ENCODE measurements around the gene CD226.
"Not testable (repeated sequence)": the region's sequence is repeated elsewhere in the genome, so short reads cannot be mapped to it uniquely, and the experiment has no call there.

Gene CD226

DNA sequence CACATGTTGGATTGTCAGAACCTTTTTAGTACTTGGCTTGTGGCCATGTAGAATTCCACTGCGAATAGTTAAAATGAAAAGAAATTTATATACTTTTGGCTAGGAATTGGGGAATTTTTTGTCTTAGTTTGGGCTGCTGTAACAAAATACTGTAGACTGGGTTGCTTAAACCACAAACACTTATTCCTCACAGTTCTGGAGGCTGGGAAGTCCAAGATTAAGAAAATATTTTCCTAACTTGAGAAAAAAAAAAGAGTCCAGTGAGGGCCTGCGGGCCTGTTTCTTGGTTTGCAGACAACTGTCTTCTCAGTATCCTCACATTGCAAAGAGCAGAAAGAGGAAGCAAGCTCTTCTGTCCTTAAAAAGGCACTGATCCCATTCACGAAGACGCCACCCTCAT is 81.9 kb downstream of the CD226 start:
- no peak for DNase-seq

DNA sequence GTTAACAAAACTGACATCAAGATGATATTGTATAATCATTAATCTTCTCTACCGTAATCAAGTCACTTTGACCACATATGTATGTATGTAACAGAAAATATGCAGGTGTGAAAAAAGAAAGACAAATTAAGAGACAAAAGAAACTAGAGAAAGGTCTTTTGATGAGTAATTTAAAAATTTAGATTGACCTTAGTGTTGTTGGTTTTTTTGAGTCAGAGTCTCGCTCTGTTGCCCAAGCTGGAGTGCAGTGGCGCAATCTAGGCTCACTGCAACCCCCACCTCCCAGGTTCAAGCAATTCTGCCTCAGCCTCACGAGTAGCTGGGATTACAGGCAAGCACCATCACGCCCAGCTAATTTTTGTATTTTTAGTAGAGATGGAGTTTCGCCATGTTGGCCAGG is 82.9 kb downstream of the CD226 start:
- peak in 1 of 2 experiments; percentile 13 for DNase-seq

DNA sequence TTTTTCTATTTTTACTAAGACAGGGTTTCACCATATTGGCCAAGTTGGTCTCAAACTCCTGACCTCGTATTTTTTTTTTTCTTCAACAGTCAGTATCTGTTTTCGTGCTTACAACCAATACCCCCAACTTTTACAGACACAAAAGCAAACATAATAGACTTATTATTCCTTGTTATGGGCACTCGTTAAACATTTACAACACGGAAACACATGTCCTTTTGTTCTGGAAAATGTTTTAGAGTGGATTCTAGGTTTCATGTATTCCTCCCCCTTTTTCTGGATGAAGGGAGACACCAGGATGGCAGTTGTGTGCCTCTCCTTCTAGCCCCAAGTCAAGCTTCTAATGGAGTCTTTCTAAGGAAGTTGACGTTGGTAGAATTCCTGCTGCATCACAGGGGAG is 88.8 kb downstream of the CD226 start:
- DNase-seq = no peak

DNA sequence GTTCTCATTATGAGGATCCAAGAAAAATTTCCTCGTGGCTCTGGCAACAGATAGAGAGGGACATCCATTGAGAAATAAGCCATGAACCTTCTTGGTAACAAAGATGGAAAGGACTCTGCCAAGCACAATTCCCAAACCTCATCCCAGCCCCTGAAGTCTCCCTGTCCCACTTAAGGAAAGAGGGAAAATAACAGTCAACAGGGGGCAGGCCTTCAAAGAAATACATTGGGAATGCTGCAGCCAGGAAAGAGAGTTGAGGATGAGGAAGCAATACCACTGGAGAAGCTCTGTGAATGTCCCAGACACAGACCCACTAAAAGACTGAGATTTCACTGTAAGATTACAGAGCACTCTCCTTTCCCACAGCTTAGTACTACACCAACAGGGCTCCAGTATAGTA is 93.2 kb downstream of the CD226 start:
- DNase-seq = no peak

DNA sequence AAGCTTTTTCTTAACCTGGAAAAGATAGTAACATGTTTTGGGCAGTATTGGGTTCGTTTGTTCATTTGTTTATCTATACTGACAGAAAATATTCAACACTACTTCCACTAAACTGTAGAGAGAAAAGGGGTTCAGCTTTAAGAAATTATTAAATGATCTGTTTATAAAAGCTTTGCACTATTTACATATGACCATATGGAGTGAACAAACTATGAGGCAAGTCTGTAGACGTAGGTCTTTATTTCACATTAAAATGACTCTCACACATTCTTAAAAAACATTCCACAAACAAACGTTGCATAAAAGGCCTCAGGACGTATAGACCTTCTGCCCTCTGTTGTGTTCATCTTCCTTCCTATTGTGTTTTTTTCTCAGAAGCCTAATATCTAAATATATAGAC is 94.6 kb downstream of the CD226 start:
- no peak for DNase-seq

DNA sequence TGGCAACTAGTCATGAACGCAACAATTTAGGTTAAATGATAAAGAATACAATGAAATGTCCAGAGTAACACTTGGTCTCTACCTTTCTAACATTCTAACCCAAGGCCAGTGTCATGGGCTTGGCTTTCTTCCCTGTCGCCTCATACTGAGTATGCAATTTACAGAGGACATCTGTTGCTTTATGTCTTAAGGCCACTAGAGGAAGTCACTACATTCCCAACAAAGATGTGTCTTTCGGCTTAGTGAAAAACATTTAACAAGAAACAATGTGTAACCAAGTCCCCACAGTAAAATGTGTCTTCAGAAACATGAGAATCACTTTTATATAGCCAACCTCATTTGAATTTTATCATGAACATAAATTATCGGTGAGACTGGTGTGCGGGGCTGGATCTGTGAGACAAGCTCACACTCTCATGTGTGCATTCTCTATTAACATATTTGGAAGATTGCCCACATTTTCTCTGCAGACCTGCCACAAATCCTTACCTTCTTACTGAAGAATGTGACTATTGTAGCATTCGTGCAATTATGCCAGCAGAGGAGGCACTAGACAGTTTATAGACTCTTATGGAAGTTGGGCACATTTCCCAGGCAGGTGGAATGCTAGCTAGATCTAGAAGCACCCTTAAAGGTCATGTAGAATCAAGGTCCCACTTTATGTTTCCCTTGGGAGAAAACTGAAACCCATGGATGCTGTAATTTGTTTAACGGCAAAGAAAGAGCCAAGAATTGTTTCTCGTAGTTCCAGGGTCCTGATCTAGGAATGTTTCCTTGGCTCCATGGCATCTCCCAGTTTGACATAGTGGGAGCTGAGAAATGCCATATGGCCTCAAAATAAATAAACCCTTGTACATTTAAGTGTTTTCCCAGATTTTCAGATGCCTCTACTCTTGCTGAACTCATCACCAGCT is 101.8 kb downstream of the CD226 start:
- DNase-seq = no peak

DNA sequence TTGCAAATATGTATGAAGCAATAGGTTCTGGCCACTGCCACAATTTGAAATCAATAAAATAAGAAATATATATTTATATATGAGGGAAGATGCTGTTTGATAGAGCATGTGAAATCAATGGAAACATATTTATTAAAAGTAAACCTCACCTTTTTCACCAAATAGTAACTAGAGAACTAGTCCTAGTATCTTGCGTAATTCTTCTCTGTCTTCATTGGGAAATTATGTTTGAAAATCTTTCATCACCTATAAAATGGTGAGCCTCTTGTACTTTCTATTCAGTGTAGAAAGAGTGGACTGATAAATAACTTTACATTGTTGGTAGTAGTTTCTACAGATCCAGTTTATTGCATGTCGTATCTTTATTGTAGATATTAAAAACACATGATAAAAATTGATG is 103.0 kb downstream of the CD226 start:
- DNase-seq = no peak

DNA sequence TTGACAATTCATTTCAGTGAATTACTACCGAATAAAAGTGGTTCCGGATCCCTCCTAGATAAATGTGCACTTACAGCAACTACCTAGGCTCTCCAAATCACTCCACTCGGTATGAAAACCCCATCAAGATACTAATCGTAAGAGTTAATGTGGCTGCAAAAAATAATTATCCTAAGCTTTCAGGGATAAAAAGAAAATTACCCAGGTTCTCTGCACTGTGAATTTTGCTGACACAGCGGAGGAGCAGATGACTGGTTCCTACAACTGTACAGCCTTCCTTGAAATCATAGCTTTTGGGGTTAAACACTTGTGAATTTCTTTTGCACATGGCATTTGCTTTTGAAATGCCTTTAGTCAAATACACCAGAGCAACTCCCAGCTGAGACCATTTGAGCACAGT is 104.7 kb downstream of the CD226 start:
- DNase-seq = no peak

DNA sequence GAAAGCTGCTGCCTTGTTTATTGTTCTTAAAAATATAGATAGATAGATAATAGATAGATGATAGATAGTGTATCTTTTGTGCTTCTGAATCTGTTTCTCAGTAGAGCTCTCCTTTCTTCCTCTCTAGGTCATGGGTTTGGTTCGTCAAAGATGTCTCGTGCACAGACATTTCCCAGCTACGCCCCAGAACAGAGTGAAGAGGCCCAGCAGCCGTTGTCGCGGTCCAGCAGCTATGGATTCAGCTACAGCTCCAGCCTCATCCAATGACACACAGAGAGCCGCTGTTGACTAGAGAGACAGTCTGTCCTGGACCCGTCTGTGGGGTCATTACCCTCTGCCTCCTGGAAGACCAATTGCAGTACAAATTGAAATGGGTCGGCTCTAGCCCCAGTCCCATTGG is 106.6 kb downstream of the CD226 start:
- DNase-seq = no peak

DNA sequence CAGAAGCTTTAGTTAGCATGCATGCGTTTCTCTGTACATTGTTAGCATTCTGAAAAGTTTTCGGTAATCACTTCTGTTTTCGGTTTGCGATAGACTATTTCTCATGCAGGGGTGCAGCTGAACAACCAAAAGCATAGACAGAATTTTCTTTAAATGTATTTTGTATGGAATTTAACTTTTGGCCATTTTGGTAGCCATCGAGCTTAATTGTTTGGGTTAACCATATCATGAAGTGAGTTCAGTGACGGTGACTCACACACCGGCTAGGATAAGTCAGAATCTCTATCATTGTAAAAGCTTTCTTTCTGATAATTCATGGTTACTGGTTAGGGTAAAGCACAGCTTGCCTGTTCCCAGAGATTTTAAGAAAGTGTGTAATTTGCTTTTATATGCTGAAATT is 107.2 kb downstream of the CD226 start:
- no peak for DNase-seq

DNA sequence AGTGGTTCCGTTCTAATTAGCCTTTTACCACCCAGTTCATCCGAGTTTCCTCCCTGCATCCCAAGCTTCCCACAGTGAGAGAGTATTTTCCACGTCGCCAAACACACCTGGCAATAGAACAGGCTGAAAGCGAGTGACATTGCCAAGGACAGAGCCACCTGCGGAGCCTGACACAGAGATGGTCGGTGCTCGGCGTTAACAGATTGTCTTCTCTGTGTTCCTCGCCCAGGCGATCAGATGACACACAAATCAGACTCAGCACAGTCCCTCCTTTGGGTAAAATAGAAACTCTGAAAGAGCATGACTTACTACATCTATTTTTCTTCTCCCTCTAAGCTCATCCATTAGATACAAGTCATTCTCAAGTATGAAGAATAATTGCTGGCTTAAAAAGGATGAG is 107.7 kb downstream of the CD226 start:
- no peak for DNase-seq

DNA sequence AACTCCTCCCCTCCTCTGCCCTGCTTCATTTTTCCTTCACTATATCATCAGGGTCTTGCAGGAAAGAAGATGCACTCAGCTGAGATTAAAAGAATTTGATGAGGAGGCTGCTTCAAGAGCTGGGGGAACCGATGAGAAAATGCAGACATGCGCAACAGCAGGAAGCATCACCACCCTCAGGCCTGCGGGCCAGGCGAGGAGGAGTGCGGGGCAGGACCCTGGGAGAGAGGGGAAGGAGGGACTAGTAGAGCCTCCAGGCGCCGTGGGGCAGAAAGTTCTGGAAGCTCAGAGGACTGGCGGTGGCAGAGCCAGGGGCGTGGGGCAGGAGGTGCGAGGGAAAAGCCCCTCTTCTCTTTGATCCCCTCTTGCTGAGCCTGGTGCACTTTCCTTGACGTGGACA is 108.2 kb downstream of the CD226 start:
- DNase-seq = no peak

DNA sequence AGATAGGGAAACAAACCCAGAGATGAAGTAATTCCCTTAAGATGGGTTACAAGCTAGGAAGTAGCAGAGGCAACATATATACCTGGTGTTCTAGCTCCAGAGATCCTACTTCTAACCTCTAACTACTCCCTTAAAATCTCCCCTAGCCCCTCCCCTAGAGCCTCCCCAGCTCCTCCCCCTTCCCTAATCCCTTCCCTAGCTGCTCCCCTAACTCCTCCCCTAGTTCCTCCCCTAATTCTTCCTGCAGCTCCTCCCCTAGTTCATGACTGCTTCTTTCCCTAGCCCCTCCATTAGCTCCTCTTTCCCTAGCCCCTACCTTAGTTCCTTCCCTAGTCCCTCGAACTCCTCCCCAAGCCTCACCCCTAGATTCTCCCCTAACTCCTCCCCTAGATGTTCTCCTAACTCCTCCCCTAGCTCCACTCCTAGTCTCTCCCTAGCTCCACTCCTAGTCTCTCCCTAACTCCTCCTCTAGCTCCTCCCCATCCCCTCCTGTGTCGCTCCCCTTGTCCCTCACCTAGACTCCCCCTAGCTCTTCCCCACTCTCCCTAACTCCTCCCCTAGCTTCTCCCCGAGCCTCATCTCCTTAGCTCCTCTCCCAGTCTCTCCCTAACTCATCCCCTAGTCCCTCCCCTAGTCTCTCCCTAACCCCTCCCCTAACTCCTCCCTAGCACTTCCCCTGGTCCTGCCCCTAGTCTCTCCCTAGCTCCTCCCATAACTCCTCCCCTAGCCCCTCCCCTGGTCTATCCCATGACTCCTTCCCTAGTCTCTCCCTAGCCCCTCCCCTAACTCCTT is 108.9 kb downstream of the CD226 start:
- peak; percentile 29 to 54 for DNase-seq

DNA sequence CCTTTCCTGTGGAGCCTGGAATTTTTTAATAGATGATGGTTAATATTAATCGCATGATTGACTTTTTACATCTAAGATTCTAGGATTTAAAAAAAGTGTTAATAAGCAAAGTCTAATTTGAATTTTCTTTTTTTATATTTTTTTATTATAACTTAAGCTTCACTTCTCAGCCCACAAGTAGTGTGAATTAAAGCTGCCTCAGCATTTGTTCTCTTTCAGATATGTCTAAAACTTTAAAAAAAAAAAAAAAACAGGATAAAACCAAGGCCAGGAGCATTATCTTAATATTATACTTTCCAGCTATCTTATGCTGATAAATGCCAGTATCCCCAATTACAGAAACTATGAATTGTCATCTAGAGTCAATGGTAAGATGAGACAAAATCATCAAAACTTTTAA is 109.7 kb downstream of the CD226 start:
- DNase-seq = no peak

DNA sequence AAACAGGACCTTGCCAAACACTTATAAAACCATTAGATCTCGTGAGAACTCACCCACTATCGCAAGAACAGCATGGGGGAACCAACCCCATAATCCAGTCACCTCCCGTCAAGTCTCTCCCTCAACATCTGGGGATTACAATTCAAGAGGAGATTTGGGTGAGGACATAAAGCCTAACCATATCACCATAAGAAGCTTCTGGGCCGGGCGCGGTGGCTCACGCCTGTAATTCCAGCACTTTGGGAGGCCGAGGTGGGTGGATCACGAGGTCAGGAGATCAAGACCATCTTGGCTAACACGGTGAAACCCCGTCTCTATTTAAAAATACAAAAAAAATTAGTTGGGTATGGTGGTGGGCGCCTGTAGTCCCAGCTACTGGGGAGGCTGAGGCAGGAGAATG is 112.7 kb downstream of the CD226 start:
- not testable (repeated sequence) for DNase-seq

DNA sequence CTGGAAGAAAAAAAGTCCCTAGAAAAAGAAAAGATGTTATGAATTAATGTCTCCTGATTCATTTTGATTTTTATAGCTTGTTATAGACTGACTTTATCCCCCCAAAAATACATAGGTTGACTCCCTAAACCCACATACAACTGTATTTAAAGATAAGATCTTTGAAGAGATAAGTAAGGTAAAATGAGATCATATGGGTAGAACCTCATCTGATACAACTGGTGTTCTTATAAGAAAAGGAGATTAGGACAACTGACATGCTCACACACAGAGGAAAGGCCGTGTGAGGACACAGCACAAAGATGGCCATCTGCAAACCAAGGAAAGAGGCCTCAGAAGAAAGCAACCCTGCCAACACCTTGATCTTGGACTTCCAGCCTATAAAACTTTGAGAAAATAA is 117.5 kb downstream of the CD226 start:
- no peak for DNase-seq

DNA sequence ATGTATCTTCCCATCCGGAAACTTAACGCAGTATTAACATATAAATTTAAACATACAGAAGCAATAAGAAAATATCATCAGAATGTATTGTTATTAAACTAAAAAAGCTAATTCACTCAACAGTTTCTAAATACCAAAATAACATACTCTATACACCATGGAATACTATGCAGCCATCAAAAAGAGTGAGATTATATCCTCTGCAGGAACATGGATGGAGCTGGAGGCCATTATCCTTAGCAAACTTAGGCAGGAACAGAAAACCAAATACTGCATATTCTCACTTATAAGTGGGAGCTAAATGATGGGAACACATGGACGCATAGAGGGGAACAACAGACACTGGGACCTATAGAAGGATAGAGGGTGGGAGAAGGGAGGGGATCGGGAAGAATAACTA is 127.1 kb downstream of the CD226 start:
- no peak for DNase-seq

DNA sequence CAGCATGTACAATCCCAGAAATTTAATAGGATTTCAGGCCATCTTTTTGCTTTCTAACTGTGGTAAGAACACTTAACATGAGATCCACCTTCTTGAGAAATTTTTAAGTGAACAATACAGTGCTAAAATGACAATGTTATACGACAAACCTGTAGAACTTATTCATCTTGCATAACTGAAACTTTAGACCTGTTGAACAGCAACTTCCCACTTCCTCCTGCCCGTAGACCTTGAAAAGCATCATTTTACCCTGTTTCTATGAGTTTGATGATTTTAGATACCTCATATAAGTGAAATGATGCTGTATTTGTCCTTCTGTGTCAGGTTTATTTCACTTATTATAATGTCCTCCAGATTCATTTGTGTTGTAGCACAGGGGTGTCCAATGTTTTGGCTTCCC is 128.2 kb downstream of the CD226 start:
- DNase-seq = no peak

DNA sequence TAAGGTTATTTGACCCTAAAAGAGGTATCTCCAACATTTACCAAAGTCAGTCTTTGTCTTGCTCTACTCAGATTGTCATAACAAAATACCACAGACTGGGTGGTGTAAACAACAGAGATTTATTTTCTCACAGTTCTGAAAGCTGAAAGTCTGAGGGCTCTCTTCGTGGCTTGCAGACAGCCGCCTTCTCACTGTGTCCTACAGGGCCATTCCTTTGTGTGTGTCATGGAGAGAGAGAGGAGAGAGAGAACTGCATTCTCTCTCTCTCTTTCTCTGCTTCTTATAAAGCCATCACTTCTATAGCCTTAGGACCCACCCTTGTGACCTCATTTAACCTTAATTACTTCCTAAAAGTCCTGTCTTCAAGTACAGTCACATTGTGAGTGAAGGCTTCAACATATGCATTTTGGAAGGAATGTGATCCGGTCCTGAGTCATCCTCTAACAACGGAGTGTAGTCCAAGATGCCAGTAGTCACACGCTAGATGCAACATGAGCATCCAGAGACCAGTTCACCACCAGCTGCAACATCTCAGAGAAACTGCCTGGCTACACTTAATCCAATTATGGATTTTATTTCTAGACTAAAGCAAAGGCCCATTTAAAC is 130.2 kb downstream of the CD226 start:
- DNase-seq = no peak

DNA sequence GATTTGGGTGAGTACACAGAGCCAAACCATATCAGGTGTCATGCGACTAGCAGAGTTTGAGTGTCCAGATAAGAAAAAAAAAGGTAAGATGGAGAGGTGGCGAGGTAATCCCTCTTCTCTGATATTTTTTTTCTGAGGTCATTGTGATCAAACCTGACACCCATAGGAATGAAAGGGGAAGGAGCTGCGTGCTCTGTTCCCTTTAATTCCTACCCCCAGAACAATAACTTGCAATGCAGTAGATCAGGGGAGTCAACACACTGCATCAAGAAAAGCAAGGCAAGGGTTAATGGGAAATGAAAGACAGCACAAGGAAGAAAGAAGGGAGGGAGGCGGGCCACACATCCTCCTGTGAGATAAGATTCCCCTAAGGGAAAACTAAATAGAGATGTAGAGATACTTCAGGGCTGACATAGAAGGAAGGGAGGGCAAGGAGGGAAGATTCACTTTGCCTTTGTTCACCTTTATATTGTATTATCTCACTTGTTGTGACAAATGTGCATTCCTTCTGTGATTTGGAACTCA is 132.8 kb downstream of the CD226 start:
- no peak for DNase-seq

DNA sequence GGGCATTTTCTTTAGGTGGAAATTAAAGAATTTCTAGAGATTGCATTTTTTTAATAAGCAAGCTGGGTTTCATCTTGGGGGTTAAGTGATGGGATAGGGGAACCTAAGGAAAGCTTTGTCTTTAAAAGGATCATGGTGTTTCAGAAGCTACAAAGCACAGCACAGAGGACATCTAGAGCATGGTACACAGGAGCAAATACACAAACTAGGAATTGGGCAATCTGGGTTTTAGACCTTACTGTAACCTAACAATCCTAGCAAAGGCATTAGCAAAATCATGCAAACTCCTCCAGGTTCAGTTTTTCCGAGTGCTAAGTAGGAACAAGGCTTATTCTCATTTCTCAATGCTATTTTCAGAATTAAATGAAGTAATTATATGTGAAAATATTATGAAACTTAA is 134.1 kb downstream of the CD226 start:
- DNase-seq = no peak

DNA sequence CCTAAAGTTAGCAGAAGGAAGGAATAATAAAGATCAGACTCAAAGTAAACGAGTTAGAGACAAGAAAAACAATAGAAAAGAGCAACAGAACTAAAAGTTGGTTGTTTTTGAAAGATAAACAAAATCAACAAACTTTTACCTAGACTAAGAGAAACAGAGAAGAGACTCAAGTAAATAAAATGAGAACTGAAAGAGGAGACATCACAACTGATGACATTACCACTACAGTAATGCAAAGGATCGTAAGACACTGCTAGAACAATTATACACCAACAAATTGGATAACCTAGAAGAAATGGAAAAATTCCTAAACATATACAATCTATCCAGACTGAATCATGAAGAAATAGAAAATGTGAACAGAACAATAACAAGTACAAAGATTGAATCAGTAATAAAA is 139.3 kb downstream of the CD226 start:
- DNase-seq = no peak

DNA sequence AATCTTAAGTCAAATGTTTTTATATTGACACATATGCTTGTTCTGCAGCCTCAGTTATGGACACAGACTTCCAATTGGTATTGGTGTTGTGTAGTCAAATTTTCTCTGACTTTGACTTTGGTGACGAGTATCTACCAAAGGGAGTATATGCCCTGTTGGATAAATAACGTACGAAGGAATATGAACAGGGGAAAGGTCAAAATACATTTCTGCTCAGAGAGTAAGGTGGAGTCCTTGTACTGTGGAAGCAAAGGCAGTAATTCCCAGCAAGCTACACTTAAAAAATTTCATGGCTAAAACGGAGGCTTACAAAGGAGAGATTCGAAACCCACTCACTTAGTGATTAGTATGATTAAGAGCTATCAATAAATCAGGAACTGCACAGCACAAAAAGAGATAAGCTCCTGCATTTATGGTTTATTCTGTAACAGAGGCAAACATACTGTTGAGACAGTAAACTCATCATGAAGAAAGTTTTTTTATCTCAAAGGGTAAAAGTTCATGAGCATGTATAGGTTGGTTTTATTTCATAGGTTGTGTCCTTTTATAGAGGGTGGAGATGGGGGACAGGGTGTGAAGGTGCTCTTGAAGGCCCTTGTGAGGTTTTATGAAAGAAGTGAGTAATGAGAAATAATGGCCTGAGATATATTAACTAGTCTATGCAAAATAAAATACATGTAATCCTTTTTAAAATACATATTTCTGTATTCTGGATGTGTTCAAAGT is 142.7 kb downstream of the CD226 start:
- no peak for DNase-seq
